ENCODE measurements around the gene NRP1.

Gene NRP1

DNA sequence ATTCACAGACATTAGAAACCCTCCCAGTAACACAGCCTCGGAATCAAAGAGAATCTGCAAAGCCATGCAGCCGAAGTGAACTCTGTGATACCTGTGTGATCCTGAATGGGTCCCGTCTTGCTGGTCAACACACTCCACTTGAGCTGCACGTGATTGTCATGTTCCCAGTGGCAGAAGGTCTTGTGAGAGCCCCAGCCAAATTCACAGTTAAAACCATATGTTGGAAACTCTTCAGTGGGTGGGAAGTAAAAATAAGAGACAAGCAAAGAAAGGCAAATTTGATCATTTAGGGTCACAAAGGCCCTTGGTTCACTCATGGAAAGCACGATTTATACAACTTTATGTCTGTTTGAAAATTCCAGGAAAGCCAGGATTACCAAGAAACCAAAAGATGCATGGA, 142.3 kb downstream of the NRP1 start:
- no peak for DNase-seq
- TF ChIP-seq, protein P1, sequence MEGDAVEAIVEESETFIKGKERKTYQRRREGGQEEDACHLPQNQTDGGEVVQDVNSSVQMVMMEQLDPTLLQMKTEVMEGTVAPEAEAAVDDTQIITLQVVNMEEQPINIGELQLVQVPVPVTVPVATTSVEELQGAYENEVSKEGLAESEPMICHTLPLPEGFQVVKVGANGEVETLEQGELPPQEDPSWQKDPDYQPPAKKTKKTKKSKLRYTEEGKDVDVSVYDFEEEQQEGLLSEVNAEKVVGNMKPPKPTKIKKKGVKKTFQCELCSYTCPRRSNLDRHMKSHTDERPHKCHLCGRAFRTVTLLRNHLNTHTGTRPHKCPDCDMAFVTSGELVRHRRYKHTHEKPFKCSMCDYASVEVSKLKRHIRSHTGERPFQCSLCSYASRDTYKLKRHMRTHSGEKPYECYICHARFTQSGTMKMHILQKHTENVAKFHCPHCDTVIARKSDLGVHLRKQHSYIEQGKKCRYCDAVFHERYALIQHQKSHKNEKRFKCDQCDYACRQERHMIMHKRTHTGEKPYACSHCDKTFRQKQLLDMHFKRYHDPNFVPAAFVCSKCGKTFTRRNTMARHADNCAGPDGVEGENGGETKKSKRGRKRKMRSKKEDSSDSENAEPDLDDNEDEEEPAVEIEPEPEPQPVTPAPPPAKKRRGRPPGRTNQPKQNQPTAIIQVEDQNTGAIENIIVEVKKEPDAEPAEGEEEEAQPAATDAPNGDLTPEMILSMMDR (IDR thresholded peaks at IDR 0.05; ENCODE audit: low read depth, low read length) = no peak
- no peaks in the 10 kb centered on the region for H3K9me3 ChIP-seq (ENCODE audit: severe bottlenecking)
- H3K27me3 ChIP-seq (ENCODE audit: insufficient read depth, low read depth, severe bottlenecking) = no peaks in the 10 kb centered on the region
- no peak overlapping the region for H3K4me3 ChIP-seq (ENCODE audit: low read depth, low read length)
- no peak overlapping the region for H3K27ac ChIP-seq
- no peaks in the 10 kb centered on the region for H3K36me3 ChIP-seq

DNA sequence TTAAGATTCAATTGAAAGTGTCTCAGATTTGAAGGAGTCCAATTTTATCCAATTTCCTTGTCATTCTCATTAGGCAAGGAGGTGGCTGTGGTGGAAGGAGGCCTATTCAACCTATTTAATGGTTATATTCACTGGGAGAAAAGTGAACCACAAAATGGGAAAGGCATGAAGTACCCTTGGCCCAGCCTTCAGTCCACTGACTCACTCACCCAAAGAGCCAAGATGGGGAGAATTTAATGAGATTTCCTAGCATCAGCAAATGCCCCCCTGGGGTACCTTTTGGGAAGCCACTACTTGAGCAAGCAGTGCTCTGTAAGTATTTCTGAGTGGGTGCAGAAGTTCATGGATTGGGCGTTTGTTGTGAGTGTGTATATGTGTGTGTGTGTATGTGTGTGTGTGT, 144.1 kb downstream of the NRP1 start:
- no peaks in the 10 kb centered on the region for H3K9me3 ChIP-seq (ENCODE audit: severe bottlenecking)
- H3K27me3 ChIP-seq (ENCODE audit: insufficient read depth, low read depth, severe bottlenecking) = no peaks in the 10 kb centered on the region
- no peaks in the 10 kb centered on the region for H3K36me3 ChIP-seq
- TF ChIP-seq, protein P1 (IDR thresholded peaks at IDR 0.05; ENCODE audit: low read depth, low read length) = no peak
- H3K27ac ChIP-seq = no peak overlapping the region
- no peak overlapping the region for H3K4me3 ChIP-seq (ENCODE audit: low read depth, low read length)
- no peak for DNase-seq

DNA sequence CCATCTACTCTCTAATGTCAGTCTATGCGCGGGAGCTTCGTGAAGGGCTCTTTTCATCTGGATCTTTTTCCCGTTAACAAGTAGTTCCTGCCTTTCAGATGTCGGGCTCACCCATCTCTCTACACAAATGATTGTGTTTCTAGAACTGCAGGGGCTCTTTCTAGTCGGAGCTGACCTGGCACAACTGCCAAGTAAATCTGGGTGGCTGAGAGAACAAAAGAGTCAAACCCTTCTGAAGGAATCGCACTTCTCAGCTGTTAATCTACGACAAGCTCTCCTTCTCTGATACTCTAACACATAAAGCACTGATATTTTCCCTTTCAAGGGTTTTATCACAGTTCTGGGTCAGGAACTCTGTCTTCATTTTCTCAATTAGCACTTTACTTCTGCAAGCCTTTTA, 144.7 kb downstream of the NRP1 start:
- no peak overlapping the region for H3K4me3 ChIP-seq (ENCODE audit: low read depth, low read length)
- H3K9me3 ChIP-seq (ENCODE audit: severe bottlenecking) = no peaks in the 10 kb centered on the region
- no peak overlapping the region for H3K27ac ChIP-seq
- no peak for DNase-seq
- H3K36me3 ChIP-seq = no peaks in the 10 kb centered on the region
- TF ChIP-seq, protein P1 (IDR thresholded peaks at IDR 0.05; ENCODE audit: low read depth, low read length) = no peak
- H3K27me3 ChIP-seq (ENCODE audit: insufficient read depth, low read depth, severe bottlenecking) = no peaks in the 10 kb centered on the region

DNA sequence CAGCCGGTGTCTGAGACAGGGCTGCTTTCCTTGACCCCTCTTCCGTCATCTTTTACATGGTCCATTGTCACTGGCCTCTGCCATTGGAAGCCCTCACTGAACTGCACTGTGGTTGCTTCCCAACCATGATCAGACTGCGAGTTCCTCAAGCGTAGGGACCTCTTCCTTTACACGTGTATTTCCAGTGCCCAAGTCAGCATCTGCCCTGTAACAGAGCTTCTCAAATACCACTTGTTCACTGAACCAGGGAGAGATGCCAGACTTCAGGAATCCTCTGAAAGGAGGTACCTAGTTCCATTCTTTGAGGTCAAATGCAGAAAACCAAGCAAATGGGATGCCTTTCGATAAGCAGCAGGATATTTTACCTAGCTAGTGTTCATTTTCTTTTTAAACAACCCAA, 145.1 kb downstream of the NRP1 start:
- no peak for DNase-seq
- Histone ChIP-seq H3K9me3 (ENCODE audit: severe bottlenecking) (no peaks in the 10 kb centered on the region), H3K27ac (no peak overlapping the region), H3K27me3 (ENCODE audit: insufficient read depth, low read depth, severe bottlenecking) (no peaks in the 10 kb centered on the region), H3K36me3 (no peaks in the 10 kb centered on the region), H3K4me3 (ENCODE audit: low read depth, low read length) (no peak overlapping the region)
- TF ChIP-seq, protein P1 (IDR thresholded peaks at IDR 0.05; ENCODE audit: low read depth, low read length) = no peak

DNA sequence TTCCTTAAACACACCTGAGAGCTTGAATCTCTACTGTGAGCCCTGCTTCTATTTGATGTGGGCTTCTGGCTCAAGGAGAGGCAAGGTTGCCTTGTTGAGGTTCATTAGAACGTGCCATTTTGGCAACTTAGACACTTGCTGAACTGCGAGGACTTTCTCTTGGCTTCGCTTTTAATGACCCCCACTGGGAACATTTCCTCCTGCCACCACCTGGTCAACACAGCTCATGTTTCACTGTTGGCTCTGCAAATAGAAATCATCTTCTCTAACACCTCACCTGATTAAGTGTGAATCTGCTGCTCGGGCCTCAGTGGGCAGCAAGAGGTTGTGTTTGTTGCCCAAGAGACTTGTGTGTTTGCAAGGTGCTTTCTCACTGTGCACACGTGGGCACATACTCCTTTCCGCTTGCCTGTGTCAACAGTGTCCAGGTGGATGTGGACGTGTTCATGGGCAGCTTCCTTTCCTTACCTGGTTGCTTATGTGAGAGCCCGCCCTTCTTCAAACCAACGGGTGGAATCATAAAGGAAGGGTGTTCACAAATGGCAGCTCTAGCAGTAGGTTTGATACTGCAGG, 147.0 kb downstream of the NRP1 start:
- Histone ChIP-seq H3K4me3 (ENCODE audit: low read depth, low read length) (no peak overlapping the region), H3K27me3 (ENCODE audit: insufficient read depth, low read depth, severe bottlenecking) (no peaks in the 10 kb centered on the region), H3K36me3 (no peaks in the 10 kb centered on the region), H3K9me3 (ENCODE audit: severe bottlenecking) (no peaks in the 10 kb centered on the region), H3K27ac (no peak overlapping the region)
- no peak for DNase-seq
- TF ChIP-seq, protein P1 (IDR thresholded peaks at IDR 0.05; ENCODE audit: low read depth, low read length) = no peak

DNA sequence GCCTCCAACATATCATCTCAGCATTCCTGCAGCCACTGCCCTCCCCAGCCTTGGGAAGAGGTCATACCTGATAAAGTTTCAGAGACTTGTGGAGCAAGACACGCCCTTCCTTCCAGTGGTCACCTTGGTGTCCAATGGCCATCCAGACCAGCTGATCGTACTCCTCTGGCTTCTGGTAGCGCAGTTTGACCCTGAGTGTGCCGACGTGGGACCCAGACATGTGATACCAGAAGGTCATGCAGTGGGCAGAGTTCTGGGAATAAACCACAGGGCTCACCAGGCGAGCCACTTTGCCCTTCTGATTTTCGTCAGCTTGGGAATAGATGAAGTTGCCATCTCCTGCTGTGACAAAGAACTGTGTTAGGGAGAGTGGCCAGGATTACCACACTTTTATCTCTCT, 148.3 kb downstream of the NRP1 start:
- Histone ChIP-seq H3K9me3 (ENCODE audit: severe bottlenecking) (no peaks in the 10 kb centered on the region), H3K27ac (no peak overlapping the region), H3K36me3 (no peaks in the 10 kb centered on the region), H3K4me3 (ENCODE audit: low read depth, low read length) (no peak overlapping the region), H3K27me3 (ENCODE audit: insufficient read depth, low read depth, severe bottlenecking) (no peaks in the 10 kb centered on the region)
- TF ChIP-seq, protein P1 (IDR thresholded peaks at IDR 0.05; ENCODE audit: low read depth, low read length) = no peak
- DNase-seq = no peak

Measured in WERI-Rb-1 (cell line).